Left colon (tissue), 2 donors: ENCODE measurements around the gene CD300H. TPM values are rescaled to one million over a fixed set of nuclear protein-coding genes. Genes with fewer than 3 reads are reported as not detected.
A peak's percentile ranks its signal among the peaks of the same experiment; 100 is the strongest.
"Not testable (repeated sequence)": the region's sequence is repeated elsewhere in the genome, so short reads cannot be mapped to it uniquely, and the experiment has no call there.

ENCODE experiments used
- ATAC-seq: fragments of 200-7000 bp; cut with Tn5 transposase; one replicate; pipeline ENCODE4 v1.9.1; 2020; ENCODE audit warnings: mild to moderate bottlenecking, moderate library complexity
- DNase-seq, 2 donors: peaks; one replicate each; pipeline ENCODE4 v3.0.0-alpha.2; 2020
- intact Hi-C, 2 donors: fragments of 100-400 bp; cut with DNase I in 1 of 2; cut with micrococcal nuclease in 1 of 2; formaldehyde crosslinking; loops; one replicate each; pipeline versions ENCODE4 v1.11.2 to v1.14.0; 2022; cut with DNase I, micrococcal nuclease
- total RNA-seq, 2 donors: library from RNA; stranded (reverse); fragmentation: NEBNext Ultra II Directional; extraction: Animal tissue kit (Norgen Biotek cat#: 25700); gene quantifications; one replicate each; pipeline ENCODE4 v1.2.1, GENCODE V29; 2021
- donor health status: DM: no; HTN: no; CAD: no.
- donor health status: DM: yes; HTN: yes; CAD: no.

Gene CD300H
- total RNA-seq, 2 donors from 2014 or later = not detected

GRCh38 chr17:74558882-74559519 lies 8.3 kb downstream of the CD300H start:
- intact Hi-C loops = no loop called here
- ATAC-seq (no peak), DNase-seq (no peak)

- DNase-seq, ATAC-seq, intact Hi-C loops: not testable (repeated sequence)
Observed at GRCh38 chr17:74558402-74558801, 8.9 kb downstream of the CD300H start.

- DNase-seq (no peak), ATAC-seq (no peak)
- intact Hi-C loops = no loop called here
Observed at GRCh38 chr17:74555427-74555940, 11.8 kb downstream of the CD300H start.

GRCh38 chr17:74554909-74555308 lies 12.4 kb downstream of the CD300H start:
- DNase-seq = no peak
- intact Hi-C loops = no loop called here
- no peak for ATAC-seq

GRCh38 chr17:74552037-74552436 lies 15.3 kb downstream of the CD300H start:
- intact Hi-C loops = no loop called here
- DNase-seq = no peak
- ATAC-seq = no peak

GRCh38 chr17:74550602-74551001 lies 16.7 kb downstream of the CD300H start:
- no peak for ATAC-seq
- intact Hi-C loops = no loop called here
- no peak for DNase-seq

- DNase-seq (no peak), ATAC-seq (no peak)
- intact Hi-C loops = no loop called here
Observed at GRCh38 chr17:74549343-74549742, 18.0 kb downstream of the CD300H start.

- no peak for ATAC-seq
- intact Hi-C loops = no loop called here
- DNase-seq = no peak
Observed at GRCh38 chr17:74547736-74548135, 19.6 kb downstream of the CD300H start.

- DNase-seq = no peak
- intact Hi-C loops = no loop called here
- ATAC-seq = no peak
Observed at GRCh38 chr17:74547264-74547663, 20.0 kb downstream of the CD300H start.

GRCh38 chr17:74546586-74546985 lies 20.7 kb downstream of the CD300H start:
- intact Hi-C loops = no loop called here
- ATAC-seq (no peak), DNase-seq (no peak)

- intact Hi-C loops = no loop called here
- ATAC-seq (peak; percentile 41), DNase-seq (no peak)
Observed at GRCh38 chr17:74545843-74546230, 21.5 kb downstream of the CD300H start, which contains the start of gene CD300C. Gene CD300C (minus strand): TSS chr17:74546115. CDS start chr17:74545782, 333 bp downstream.

- intact Hi-C loops = no loop called here
- ATAC-seq = no peak
Observed at GRCh38 chr17:74544991-74545842, 22.1 kb downstream of the CD300H start.

GRCh38 chr17:74543891-74544760 lies 23.2 kb downstream of the CD300H start:
- intact Hi-C loops = no loop called here
- DNase-seq = no peak
- no peak for ATAC-seq

More at GRCh38 chr17:74544991-74545842, 22.1 kb downstream of the CD300H start:
- no peak for DNase-seq

GRCh38 chr17:74543406-74543805 lies 23.9 kb downstream of the CD300H start:
- no peak for DNase-seq
- intact Hi-C loops = no loop called here
- ATAC-seq = no peak

GRCh38 chr17:74542727-74543383 lies 24.5 kb downstream of the CD300H start:
- intact Hi-C loops = no loop called here
- ATAC-seq (no peak), DNase-seq (no peak)

GRCh38 chr17:74542166-74542565 lies 25.1 kb downstream of the CD300H start:
- DNase-seq (no peak), ATAC-seq (no peak)
- intact Hi-C loops = no loop called here

GRCh38 chr17:74541176-74542111 lies 25.9 kb downstream of the CD300H start:
- intact Hi-C loops = no loop called here
- no peak for ATAC-seq
- DNase-seq = no peak
